NCI-H146 treated with DMSO at 0.1 percent for 48 hours (cell line): ENCODE measurements around the gene SET.

Experiments used
- DNase-seq: peaks from one replicate; lab custom pipeline; 2025; ENCODE audit not compliant: unreplicated experiment; lab: John Stamatoyannopoulos, UW

Gene SET

DNA sequence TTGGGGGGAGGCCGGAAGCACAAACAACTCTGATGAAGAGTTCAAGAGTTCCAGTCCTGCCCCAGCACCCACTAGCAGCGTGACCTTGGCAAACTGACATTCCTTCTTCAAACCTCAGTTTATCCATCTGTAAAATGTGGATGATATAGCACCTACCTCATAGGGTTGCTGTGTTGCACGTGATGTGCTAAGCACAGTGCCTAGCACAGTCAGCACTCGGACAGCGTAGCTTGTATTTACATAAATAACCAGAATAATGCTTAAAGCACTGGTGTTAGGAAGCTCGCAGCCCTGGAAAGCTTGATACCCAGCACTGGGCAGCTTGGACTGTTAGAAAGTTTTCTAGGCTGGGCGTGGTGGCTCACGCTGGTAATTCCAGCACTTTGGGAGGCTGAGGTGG is 18.4 kb downstream of the SET start:
- no peak for DNase-seq

GRCh38 chr9:128712451-128713410 is 23.7 kb downstream of the SET start:
- DNase-seq, result no peak

DNA sequence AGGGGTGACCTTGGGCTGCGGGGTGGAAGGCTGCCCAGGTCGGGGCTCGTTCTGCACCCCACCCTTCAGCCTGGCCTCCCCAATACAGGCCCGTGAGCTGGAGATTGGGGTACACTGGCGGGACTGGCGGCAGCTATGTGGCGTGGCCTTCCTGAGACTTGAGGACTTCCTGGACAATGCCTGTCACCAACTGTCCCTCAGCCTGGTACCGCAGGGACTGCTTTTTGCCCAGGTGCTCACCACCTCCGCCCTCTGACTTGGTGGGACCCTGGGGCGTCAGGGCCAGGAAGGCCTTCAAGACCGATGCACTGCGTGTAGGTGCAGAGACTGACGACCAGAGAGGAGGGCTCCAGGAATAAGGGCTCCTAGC is 24.4 kb downstream of the SET start:
- DNase-seq, result no peak

GRCh38 chr9:128713941-128714573 is 25.0 kb downstream of the SET start:
- no peak for DNase-seq

GRCh38 chr9:128714586-128715435 is 25.8 kb downstream of the SET start:
- DNase-seq, result no peak

DNA sequence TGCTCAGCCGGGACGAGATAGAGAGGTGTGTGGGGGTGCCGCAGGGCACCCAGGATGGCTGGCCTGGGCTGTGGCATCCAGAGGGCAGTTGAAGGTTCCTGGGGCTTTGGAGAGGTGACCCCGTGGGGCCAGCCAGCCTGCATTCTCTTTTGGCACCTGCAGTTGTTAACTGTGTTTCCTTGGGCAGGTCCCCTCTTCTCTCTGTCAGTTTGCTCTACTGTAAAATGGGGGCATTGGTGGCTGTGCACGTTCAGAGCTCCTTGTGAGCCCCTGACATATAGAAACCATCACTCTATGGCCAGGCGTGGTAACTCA is 26.4 kb downstream of the SET start:
- no peak for DNase-seq

DNA sequence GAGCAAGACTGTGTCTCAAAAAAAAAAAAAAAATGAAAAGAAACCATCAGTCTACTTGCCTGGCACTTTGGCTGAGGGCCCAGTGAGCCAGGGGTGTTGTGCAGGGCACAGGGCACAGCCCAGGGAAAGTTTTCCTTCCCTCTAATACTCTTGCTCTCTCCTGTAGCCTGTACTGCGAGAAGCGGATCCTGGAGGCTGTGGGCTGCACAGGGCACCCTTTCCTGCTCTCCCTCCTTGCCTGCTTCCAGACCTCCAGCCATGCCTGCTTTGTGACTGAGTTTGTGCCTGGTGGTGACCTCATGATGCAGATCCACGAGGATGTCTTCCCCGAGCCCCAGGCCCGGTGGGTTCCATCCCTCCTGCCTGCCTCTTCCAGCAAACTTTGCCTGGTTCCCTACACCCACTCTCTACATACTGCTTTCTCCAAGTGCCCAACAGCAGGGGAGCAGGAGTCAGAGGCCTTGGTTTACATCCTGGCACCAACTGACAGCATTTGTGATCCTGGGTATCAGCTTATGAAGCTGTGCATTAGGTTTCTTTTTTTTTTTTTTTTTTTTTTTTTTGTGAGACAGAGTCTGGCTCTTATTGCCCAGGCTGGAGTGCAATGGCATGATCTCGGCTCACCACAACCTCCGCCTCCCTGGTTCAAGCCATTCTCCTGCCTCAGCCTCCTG is 27.7 kb downstream of the SET start:
- DNase-seq, result no peak

GRCh38 chr9:128718047-128718446 is 29.0 kb downstream of the SET start:
- DNase-seq, result no peak

DNA sequence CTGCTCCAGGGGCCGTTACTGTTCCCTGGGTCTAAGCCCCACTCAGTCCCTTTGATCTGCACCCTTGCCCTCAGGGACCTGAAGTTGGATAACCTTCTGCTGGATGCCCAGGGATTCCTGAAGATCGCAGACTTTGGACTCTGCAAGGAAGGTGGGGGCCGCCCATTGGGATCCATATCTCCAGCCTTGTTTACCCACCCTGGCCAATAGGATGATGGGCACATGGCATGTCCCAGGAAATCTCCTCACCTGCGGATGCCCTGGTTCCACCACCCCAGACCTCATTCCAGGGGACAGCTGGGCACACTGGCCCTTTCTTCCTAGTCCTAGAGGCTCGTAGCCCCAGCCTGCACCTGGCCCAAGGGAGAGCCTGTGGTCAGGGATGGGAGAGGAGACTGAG is 29.5 kb downstream of the SET start:
- DNase-seq, result no peak

DNA sequence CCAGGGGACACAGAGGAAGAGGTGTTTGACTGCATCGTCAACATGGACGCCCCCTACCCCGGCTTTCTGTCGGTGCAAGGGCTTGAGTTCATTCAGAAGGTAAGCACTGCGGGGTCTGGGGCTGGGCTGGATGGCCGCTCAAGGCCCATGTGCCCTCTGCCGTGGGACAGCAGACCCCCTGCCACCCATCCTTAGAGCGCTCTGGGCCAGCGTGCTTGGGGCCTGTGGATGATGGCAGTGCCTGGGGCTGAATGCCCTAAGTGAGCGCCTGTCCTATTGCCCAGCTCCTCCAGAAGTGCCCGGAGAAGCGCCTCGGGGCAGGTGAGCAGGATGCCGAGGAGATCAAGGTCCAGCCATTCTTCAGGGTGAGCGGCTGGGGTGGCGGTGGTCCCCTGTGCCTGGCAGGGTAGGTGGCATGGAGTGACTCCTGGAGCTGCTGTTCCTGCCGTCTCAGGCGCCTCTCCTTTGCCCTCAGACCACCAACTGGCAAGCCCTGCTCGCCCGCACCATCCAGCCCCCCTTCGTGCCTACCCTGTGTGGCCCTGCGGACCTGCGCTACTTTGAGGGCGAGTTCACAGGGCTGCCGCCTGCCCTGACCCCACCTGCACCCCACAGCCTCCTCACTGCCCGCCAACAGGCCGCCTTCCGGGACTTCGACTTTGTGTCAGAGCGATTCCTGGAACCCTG is 31.0 kb downstream of the SET start:
- no peak for DNase-seq

GRCh38 chr9:128720841-128721486 is 31.9 kb downstream of the SET start:
- no peak for DNase-seq

DNA sequence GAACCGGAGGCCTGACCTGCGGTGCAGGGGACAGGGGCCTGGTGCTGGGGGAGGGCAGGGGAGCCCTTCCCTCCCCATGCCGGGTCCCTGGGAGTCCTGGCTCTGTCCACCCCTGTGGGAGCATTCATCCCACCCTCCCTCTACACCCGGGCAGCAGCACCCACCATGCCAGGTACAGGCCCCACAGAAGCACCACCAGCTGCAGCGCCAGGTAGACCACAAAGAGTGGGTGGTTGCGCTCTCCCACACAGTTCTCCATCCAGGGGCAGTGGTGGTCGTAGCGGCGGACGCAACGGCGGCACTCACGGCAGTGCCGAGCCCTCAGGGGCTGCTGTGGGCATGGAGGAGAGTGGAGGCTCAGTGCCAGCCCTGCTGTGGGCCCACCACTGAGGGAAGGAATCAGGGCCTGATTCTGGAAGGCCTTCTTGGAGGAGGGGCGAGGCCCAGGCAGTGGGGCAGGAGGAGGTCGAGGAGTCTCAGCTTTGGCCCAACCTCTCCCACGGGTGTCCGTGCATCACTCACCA is 32.5 kb downstream of the SET start:
- DNase-seq, result no peak

DNA sequence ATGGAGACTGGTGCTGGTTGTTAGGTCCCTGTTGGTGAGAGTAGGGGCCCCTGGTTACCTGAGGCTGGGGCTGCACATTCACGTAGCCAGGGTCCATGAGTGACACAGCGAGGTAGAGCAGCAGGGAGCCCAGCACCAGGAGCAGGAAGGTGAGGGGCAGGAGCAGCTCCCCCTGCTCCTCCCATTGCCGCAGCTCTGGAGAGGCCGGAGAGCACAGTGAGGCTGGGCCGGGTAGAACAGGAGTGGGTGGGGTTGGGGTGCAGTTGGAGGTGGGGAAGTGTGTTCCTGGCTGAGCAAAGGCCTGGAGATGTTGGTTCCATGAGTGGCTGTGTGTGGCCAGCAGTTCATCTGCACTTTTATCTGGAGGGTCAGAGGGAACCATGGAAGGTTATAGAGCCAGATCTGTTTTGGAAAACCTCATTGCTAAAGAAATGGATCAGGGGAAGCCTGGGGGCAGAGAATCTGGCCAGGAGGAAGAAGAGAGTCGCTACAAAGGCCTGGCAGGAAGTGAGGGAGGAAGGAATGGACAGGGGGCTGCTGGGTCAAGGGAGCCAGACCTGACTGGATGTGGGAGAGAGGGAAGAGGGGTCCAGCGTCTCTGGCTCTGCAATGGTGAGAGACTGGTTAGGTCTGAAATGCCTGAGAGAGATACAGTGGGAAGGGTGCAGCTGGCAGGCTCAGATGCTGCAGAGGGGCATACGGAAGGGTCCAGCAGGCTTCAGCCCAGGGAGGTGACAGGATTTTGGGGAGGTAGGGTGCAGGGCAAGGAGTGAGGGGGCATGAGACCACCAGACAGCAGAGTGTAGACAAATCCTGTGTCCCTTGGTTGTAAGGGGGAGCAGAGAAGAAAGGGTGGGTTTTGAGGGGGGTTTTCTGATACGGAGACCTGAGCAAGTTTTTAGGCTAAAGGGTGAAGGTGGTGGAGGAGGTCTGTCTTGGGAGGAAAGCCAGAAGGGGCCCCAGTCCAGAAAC is 33.6 kb downstream of the SET start:
- no peak for DNase-seq

- no peak for DNase-seq
Measured at GRCh38 chr9:128723352-128723865, 34.4 kb downstream of the SET start.

DNA sequence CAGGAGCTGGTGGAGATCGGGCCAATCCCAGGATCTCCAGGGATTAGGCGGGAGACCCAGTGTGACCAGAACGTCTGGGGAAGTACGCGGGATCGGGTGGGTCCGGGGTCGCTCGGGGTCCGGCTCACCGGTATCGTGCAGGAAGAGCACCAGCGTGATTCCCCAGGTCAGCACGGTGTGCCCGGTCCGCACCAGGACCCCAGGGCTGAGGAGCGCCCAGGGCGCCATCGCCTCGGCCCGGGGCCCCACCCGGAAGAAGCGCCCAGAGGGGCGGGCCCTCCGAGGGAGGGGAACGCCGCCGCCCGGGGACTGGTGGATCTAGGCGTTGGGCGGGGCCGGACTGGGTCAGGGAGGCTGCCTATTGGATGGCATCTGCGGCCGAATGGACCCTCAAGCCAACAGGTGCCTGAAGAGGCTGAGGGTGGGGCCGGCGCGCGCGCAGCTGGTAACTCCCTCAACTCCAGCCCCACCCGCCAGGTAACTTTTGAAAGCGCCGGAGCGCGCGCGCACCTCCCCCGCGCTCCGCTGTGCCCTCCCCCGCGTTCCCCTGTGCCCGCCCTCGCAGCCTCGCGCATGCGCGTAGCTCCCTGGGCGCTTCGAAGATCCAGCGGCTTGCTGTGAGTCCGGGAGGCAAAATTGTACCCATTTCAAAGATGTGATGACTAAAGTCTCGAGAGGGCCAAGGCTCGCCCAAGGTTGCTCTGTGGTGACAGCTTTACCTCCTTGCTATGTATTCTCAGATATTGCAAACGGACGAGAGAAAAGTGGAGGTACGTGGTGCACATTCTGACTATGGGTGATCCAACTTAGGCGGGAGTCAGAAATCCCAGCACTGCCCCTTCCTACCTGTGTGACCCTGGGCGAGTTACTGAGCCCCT is 35.1 kb downstream of the SET start, which contains the start of gene ZDHHC12:
Gene ZDHHC12, minus strand, starts transcription at position 262 of the 878 bp plus-strand sequence. Its CDS starts 34 bp downstream, at position 228.
- DNase-seq, result peak; percentile 90

GRCh38 chr9:128724744-128725211 is 35.8 kb downstream of the SET start:
- DNase-seq, result peak; percentile 54

DNA sequence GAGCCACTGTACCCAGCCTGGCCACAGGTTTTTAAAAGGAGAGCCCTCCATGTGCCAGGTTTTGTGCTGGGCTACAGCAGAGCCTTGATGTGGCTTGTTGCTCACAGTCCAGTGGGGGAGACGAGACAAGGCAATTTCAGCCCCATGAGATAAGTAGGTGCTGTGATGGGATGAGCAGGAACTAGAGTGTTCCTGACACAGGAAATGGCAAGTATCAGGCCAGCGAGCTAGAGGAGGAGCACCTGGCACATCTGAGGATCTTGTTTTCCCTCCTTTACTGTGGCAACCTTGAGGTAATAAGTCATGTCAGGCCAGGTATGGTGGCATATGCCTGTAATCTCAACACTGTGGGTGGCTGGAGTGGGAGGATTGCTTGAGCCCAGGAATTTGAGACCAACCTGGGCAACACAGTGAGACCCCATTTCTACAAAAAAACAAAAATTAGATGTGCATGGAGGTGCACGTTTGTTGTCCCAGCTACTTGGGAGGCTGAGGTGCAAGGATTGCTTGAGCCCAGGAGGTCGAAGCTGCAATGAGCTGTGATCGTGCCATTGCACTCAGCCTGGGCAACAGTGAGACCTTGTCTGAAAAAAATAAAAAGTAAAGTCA is 38.7 kb downstream of the SET start:
- DNase-seq, result no peak
